HTR-8/SVneo (cell line): Measurements from ENCODE around the gene PNPLA7.
"Not testable (repeated sequence)": the region's sequence is repeated elsewhere in the genome, so short reads cannot be mapped to it uniquely, and the experiment has no call there.

Source experiments
- DNase-seq: peaks from one replicate; pipeline ENCODE4 v3.0.0; 2011; ENCODE audit warnings: low spot score, mixed read lengths; ENCODE audit not compliant: insufficient read length
- FAIRE-seq: peaks from 2 replicates; lab custom pipeline; 2011; peaks lifted over from hg19 to GRCh38; lab: Jason Lieb, UNC

The PNPLA7 gene

GRCh38 chr9:137455359-137455991, 94.7 kb downstream of the PNPLA7 start:
- FAIRE-seq, result no peak
- DNase-seq, result no peak

- FAIRE-seq (no peak), DNase-seq (no peak)
These were observed 95.4 kb downstream of the PNPLA7 start for GRCh38 chr9:137454597-137455358.

DNA sequence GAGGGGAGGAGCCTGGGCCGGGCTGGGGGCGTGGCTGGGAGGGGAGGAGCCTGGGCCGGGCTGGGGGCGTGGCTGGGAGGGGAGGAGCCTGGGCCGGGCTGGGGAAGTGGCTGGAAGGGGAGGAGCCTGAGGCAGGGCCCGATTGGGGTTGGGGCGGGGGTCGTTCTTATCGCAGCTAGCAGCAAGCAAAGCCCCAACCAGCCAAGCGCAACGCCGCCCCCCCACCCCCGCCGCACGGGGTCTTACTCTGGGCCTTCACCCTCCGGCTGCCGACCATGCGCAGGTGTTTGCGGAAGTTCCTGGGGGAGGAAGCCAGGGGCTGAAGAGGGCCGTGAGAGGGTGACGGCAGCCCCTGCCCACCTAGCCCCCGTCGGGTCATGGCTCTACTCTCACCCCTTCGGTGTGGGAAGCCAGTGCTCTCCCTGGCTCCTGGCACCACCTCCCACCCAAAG, 96.0 kb downstream of the PNPLA7 start:
- DNase-seq (no peak), FAIRE-seq (no peak)

GRCh38 chr9:137453643-137454081, 96.5 kb downstream of the PNPLA7 start:
- DNase-seq (peak; percentile 29), FAIRE-seq (no peak)

DNA sequence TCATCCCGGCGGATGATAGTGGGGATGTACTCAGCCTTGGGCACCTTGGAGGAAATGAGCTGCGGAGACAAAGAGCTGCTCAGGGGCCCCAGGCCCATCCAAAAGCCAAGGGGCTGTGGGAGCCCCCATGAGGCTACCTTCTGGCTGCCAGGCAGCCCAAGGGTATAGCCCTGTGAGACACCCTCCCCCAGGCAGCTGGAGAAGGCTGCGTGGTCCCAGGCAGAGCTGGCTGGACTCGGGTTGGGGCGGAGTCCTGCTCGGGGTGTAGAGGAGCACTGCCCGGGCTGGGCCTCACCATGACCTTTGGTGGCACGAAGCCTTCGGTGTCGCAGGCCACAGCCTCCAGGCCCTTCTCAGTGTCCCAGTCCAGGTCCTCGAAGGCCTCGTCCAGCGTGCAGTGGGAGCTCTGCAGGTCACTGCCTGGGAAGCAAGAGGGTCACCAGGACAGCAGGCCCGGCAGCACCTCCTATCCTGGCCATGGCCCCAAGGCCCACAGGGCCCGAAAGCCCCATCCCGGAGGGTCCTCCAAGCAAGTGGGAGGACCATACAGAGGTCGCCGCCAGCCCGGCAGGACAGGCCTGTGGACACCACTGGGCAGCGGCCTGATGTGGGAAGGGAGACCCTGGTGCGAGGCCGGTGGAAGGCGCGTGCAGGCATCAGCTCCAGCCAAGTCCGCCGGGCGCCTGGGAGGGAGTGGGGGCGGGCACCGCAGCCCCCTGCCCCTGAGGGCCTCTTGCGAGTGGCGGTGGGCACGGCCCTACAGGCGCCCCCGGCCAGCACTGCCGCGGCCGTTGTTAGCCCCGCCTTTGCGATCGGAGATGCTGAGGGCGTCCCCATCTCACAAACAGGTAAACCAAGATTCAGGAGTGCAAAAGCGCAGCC, 97.2 kb downstream of the PNPLA7 start:
- DNase-seq (no peak), FAIRE-seq (no peak)

- no peak for DNase-seq
- no peak for FAIRE-seq
These were observed 98.0 kb downstream of the PNPLA7 start for GRCh38 chr9:137452006-137452760.

DNA sequence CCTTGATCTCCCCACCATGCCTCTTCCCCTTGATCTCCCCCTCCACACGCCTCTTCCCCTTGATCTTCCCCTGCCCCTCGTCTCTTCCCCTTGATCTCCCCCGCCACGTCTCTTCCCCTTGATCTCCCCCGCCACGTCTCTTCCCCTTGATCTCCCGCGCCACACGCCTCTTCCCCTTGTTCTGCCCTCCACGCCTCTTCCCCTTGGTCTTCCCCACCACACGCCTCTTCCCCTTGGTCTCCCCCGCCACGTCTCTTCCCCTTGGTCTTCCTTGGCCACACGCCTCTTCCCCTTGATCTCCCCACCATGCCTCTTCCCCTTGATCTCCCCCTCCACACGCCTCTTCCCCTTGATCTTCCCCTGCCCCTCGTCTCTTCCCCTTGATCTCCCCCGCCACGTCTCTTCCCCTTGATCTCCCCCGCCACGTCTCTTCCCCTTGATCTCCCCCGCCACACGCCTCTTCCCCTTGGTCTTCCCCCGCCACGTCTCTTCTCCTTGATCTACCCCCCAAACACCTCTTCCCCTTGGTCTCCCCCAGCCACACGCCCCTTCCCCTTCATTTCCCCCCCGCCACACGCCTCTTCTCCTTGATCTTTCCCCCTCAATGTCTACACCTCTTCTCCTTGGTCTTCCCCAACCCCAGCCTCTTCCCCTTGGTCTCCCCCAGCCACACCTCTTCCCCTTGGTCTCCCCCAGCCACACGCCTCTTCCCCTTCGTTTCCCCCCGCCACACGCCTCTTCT, 98.8 kb downstream of the PNPLA7 start:
- not testable (repeated sequence) for DNase-seq, FAIRE-seq

DNA sequence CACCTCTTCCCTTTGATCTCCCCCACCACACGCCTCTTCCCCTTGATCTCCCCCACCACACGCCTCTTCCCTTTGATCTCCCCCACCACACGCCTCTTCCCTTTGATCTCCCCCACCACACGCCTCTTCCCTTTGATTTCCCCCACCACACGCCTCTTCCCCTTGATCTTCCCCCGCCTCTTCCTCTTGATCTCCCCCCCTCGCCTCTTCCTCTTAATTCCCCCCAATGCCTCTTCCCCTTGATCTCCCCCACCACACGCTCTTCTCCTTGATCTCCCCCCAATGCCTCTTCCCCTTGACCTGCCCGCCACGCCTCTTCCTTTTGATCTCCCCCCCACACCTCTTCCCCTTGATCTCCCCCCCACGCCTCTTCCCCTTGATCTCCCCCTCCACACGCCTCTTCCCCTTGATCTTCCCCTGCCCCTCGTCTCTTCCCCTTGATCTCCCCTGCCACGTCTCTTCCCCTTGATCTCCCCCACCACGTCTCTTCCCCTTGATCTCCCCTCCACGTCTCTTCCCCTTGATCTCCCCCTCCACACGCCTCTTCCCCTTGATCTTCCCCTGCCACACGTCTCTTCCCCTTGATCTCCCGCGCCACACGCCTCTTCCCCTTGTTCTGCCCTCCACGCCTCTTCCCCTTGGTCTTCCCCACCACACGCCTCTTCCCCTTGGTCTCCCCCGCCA, 99.5 kb downstream of the PNPLA7 start:
- FAIRE-seq, DNase-seq: not testable (repeated sequence)

DNA sequence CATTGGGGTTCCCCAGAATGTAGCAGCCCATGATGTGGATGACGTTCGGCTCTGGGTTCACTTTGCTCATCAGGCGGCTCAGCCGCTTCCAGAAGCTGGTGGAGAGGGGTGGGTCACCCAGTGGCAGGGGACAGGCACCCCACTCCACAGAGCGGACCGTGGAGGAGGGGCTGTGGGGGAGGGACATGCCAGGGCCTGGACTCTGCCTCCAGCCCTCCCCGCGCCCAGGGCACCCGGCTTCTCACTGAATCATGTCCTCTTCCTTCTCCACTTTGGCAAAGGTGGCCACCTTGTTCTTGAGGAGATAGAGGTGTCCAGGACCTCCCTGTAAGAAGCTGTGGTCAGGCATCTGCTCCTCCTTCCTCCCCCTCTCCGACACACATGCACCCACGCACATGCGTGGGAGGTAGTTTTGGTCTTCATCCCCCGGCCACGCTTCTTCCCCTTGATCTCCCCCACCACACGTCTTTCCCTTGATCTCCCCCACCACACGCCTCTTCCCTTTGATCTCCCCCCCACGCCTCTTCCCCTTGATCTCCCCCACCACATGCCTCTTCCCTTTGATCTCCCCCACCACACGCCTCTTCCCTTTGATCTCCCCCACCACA, 100.2 kb downstream of the PNPLA7 start:
- FAIRE-seq, result no peak
- DNase-seq, result no peak

DNA sequence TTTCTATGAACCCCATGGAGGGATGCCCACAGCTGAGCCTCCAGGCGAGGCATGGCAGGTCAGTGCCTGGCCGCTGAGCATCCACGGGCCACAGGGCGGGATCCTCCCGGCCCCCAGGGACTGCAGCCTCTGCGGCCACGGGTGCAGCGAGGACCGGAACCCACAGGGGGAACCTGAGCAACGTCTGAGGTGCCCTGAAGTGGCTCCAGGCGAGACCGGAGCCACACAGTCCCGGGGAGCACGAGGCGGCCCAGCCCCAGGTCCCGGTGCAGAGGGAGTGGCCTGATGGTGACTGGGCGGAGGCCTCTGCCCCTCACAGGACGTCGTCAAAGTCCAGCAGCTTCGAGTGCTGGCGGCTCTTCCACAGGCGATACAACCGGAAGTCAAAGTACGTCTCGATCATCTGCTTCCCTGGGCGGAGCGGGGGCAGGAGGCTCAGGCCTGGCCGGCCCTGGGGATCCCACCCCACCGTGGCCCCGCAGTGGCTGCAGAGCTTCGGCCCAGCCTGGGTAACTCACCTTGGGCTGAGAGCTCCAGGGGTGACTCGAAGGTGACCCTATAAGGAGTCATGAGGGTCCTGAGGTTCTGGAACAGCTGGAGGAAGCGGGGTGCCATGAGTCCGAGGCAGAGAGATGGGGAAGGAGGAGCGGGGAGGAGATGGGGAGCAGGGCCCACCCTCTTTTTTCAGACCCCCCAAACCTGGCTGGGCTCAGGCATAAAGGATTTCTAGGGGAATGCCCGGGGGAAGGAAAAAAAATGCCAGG, 100.9 kb downstream of the PNPLA7 start:
- FAIRE-seq (no peak), DNase-seq (no peak)

DNA sequence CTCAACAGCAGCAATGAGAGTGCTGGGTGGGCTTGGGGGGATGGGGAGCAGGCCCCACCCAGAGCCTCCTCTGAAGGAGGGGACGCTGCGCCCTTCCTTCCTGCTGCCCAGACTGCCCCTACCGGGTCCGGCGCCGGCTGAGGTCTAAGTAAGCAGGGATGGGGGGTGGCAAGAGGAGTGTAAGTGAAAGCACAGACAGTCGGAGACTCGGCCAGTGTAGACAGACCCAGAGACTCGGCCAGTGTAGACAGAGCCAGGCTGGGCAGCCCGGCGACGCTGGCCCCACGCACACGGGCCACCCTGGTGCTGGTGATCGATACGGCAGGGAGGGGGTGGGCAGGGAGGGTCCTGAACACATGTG, 101.6 kb downstream of the PNPLA7 start:
- FAIRE-seq (no peak), DNase-seq (no peak)

- FAIRE-seq (no peak), DNase-seq (no peak)
These were observed 102.2 kb downstream of the PNPLA7 start for GRCh38 chr9:137447722-137448601.

DNA sequence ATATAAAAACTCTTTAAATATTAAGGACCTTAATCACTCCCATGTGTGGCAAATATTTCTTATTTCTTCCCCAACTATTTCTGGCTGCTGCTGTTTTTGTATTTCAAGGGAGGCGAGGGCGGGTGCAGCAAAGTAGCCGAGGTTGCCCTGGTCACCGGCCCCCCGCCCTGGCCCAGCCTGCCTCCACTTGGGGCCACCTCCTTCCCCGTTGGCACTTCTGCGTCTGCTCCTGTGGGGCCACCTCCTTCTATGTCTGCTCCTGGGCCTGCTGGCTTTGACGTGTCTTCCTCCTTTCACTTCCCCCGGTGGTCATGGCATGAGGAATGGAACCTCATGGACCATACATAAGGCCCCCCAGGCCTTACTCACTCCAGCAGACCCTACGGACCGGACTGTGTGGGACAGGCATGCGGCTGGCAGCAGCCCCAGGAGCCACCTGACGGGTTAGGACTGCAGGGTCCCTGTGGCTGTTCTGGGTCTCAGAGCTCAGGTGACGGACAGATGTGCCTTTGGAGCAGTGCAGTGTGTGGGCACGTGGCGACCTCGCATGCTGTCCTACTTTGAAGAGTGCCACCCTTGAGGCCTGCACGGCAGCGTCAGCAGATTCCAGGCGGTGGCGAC, 103.2 kb downstream of the PNPLA7 start:
- FAIRE-seq (no peak), DNase-seq (no peak)

GRCh38 chr9:137445930-137446431, 104.2 kb downstream of the PNPLA7 start:
- FAIRE-seq, result no peak
- DNase-seq, result no peak

- FAIRE-seq, result no peak
- DNase-seq, result peak; percentile 66
These were observed 104.9 kb downstream of the PNPLA7 start for GRCh38 chr9:137445275-137445807.
